Mammary epithelial cell (primary cell): ENCODE data around the gene PPIL1.

ENCODE experiments used
- EZH2 ChIP-seq: IDR thresholded peaks from 2 replicates; pipeline ENCODE4 v1.6.1; 2012; ENCODE audit warnings: low read length, inconsistent platforms, borderline replicate concordance
- TF ChIP-seq, protein P1 (sequence below), 2 donors: IDR thresholded peaks in 1 of 2; conservative IDR thresholded peaks in 1 of 2; 2 replicates each; pipeline ENCODE4 v1.5.1; 2011 to 2012; ENCODE audit warnings: inconsistent platforms in 2 of 2, low read length in 2 of 2, mild to moderate bottlenecking in 2 of 2, control low read depth in 1 of 2, low read depth in 1 of 2; ENCODE audit not compliant: insufficient read depth in 1 of 2; ENCODE audit errors: extremely low read depth in 1 of 2

- TF ChIP-seq, protein P1, sequence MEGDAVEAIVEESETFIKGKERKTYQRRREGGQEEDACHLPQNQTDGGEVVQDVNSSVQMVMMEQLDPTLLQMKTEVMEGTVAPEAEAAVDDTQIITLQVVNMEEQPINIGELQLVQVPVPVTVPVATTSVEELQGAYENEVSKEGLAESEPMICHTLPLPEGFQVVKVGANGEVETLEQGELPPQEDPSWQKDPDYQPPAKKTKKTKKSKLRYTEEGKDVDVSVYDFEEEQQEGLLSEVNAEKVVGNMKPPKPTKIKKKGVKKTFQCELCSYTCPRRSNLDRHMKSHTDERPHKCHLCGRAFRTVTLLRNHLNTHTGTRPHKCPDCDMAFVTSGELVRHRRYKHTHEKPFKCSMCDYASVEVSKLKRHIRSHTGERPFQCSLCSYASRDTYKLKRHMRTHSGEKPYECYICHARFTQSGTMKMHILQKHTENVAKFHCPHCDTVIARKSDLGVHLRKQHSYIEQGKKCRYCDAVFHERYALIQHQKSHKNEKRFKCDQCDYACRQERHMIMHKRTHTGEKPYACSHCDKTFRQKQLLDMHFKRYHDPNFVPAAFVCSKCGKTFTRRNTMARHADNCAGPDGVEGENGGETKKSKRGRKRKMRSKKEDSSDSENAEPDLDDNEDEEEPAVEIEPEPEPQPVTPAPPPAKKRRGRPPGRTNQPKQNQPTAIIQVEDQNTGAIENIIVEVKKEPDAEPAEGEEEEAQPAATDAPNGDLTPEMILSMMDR (conservative IDR thresholded peaks at IDR 0.05 in 1 of 2, IDR thresholded peaks at IDR 0.05 in 1 of 2; ENCODE audit: extremely low read depth in 1 of 2, insufficient read depth in 1 of 2, low read depth in 1 of 2, low read length in 2 of 2), result no peak
- TF ChIP-seq EZH2, result no peak
These were observed 68.7 kb downstream of the PPIL1 start for GRCh38 chr6:36805917-36806316.
